ENCODE data around the gene MAST4.

MAST4 gene

DNA sequence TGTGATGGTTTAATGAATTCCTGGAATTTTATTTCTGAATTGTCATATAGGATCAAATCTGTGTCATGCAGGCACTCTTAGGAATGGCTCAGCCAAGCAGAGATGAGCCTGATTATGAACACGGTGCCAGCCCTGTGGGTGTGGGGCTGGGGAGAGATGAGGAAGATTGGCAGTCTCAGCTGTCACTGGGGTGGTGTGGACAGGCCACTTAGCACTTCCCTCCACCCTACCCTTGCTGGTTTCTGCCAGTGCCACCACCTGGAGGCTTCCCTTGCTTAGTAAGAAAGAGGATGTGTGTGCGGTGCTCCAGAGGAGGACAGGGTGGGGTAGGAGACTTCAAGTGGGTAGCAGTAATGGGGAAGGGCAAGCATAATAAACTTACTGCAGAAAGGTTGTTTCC, 373.8 kb downstream of the MAST4 start:
- no peak for DNase-seq

GRCh38 chr5:66972004-66972403, 375.8 kb downstream of the MAST4 start:
- no peak for DNase-seq

DNA sequence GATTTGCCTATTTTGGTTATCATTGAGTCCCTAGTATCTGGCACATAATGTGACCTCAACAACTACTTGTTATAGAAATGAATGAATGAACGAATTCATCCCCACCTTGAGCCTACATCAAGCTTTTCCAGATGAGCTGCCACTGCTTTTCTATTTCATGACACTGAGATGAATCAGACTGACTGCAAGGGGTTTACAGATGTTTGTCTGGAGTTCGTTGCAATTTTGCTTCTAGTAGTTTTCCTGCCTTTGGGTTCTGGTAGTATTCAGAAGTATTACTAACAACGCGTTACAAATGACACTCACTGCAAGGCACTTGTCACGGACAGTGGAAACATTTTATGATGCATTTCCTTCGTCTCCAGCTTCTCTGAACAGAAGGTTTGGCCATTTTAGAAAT, 378.1 kb downstream of the MAST4 start:
- no peak for DNase-seq

GRCh38 chr5:66976108-66976507, 379.9 kb downstream of the MAST4 start:
- no peak for DNase-seq

GRCh38 chr5:66979738-66980137, 383.5 kb downstream of the MAST4 start:
- DNase-seq, result no peak

DNA sequence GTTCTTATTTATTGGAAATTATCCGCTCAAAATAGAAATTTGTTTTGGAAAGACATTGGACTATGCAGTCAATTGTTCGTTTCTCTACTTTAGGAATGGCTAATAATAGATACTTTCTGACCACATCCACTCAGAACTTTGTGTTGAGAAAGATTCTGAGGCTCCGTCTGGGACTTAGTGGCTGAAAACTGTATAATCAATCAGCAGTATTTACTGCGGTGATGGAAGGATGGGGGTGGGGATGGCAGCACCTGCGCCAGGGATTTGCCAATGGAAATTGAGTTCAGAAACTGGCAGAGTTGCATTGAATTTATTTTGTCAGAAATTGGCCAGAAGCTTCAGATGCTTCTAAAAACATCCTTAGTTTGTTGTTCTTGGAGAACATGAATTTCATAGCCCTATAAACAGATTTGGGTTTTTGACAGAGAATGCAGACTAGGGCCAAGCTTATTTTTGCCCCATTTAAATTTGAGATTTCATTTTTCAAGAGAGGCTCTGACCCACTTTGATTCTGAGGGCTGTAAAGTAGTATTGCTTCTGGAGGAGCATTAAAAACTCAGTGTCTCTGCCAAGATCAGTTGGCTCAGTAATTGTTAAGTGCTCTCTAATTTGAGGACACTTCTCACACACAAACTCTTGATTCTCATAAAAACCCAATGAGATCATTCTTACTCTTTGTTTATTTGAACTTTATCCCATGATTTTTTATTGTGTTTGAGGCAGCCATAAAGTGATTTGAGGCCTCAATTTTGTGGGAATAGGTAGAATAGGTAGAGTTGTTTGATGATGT, 385.3 kb downstream of the MAST4 start:
- no peak for DNase-seq

DNA sequence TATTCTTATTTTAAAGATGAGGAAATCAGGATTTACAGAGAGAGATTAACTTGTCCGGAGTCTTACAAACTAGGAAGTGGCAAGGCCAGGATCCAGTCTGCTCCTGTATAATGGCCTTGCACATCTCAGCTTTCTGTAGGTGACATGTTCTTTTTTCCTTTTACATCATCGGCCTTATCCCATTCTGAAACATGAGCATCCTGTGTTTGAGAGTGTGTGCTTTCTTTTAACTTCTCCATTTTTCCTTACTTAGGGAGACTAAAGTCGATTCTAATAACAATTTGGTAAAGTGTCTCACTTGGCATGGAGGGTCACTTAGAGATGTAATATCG, 385.8 kb downstream of the MAST4 start:
- no peak for DNase-seq

DNA sequence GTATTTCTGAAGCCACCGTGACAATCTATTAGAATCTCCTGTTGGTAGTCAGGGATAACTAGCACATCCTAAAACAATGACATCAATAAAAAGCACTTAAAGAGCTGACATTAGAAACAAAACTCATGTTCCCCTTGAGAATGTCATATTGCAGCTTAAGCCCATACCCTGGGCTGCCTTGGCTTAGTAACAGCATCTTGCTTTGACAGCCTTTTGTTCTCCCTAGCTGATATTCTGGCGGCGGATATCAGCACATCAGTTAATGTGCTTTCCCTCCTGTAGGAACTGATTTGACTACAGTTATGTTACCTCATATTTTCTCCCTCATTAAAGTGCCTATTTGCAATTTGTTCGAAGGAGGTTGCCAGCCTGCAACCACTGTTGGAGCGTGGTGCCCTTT, 386.3 kb downstream of the MAST4 start:
- DNase-seq, result no peak

GRCh38 chr5:66985417-66985816, 389.2 kb downstream of the MAST4 start:
- no peak for DNase-seq

GRCh38 chr5:66986009-66986408, 389.8 kb downstream of the MAST4 start:
- DNase-seq, result no peak

- no peak for DNase-seq
Observed at GRCh38 chr5:66986534-66986933, 390.3 kb downstream of the MAST4 start.

DNA sequence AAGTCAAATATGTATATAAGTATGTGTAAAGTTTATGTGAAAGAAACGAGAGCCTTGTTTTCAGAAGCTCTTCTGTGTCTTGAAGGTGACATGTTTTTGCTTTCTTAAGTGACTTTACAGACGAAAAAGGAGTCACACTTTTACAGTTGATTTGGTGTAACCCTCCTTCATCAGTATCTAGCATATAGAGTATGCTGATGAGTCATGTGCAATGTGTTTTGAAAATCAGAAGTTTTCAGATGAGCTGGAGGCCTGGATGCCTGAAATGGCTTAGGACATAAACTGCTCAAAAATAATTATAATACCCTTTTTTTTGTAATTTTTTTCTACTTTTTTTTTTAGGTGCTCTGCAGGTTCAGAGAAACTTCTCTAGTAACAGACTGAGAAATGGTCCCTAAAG, 390.9 kb downstream of the MAST4 start:
- DNase-seq, result no peak

- DNase-seq, result no peak
Observed at GRCh38 chr5:66987540-66987939, 391.3 kb downstream of the MAST4 start.

DNA sequence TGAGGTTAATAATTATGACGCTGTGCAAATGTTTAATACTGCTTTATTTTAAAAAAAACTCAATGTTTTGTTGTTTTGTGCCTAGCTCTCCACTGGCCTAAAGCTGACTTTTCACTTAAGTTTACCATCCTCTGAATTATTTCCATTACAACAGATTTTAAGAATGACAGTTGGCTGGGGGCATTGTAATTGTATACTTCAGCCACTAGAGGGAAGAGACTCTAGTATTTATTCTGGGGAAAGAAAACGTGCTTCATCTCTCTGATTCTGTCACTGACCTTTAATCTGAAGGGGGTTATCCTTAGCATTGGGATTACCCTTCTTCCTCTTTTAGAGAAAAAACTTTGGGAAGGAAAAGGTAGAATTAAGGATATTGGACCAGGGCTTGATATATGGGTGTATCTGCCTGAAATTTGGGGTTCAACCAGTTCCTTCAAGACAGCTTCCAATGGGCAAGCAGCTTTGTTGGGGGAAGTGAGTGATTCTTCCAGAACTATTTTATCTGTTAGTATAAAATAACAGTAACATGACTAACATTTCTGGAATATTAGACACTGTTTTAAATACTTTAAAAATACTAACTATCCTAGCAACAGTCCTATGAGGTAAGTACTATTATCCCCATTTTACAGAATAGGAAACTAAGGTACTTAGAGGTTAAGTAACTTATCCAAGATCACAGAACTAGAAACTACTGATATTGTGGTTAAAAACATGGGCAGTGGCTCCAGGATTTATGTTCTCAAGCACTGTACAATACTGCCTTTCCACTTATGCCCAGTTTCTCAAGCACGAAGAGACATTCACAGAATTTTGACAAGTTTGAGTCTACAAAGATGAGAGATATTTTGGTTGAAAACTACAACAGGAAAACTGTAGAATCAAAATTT, 392.0 kb downstream of the MAST4 start:
- DNase-seq, result peak; percentile 22

DNA sequence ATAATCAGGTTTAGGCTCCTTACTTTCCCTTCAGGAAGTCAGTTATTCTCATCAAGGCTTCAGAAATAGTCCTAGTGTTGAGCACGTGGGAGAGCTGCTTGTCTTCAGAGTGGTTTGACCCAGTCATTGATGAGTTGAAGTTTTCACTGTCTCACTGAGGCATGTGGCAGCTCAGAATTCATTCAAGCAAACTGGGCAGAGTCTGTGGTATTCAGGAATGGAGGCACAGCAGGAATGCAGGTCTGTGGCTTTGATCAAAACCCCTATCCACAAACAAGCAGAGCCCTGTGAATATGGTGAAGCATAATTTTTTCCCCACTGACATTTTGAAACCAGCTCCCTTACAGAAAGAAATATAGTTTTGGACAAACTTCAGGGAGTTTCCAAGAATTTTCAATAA, 393.1 kb downstream of the MAST4 start:
- DNase-seq, result no peak

GRCh38 chr5:66989781-66990180, 393.6 kb downstream of the MAST4 start:
- DNase-seq, result no peak

- DNase-seq, result no peak
Observed at GRCh38 chr5:66991746-66992145, 395.6 kb downstream of the MAST4 start.

DNA sequence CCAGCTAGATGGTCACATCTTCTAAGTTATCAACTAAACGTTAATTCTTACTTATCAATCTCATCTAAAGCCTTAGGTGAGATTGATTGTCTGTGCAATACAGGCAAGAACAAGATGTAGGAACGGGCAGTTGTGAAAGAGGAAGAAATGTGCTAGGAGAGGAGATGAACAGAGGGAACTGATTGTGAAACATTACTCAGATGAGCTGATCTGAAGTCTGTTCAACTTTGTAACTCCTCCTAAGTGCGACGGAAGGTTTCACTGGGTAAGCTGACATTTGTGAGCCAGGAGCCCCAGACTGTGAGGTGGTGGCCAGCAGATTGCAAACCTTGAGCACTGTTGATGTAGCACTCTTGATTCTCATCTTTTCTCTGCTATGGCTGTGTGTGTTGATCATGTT, 396.4 kb downstream of the MAST4 start:
- DNase-seq, result no peak

GRCh38 chr5:66993448-66993847, 397.3 kb downstream of the MAST4 start:
- no peak for DNase-seq

DNA sequence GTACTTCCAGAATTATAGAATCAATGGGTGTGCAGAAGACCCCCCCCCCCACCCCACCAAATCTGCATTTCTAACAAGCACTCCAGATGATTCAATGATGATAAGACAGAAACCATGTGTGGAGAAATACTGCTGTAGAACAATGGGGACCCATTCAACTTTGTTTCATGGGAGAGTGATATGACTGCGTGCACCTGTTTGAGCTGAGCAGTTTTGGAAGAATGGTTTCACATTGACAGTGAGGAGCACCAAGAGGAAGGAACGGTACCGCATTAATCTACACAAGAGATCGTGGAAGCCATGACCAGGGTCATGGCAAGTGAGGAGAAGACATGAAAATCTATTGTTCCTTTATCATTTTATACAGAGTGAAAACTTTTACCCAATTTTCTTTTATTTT, 397.7 kb downstream of the MAST4 start:
- DNase-seq, result no peak

- DNase-seq, result no peak
Observed at GRCh38 chr5:66994790-66995189, 398.6 kb downstream of the MAST4 start.

DNA sequence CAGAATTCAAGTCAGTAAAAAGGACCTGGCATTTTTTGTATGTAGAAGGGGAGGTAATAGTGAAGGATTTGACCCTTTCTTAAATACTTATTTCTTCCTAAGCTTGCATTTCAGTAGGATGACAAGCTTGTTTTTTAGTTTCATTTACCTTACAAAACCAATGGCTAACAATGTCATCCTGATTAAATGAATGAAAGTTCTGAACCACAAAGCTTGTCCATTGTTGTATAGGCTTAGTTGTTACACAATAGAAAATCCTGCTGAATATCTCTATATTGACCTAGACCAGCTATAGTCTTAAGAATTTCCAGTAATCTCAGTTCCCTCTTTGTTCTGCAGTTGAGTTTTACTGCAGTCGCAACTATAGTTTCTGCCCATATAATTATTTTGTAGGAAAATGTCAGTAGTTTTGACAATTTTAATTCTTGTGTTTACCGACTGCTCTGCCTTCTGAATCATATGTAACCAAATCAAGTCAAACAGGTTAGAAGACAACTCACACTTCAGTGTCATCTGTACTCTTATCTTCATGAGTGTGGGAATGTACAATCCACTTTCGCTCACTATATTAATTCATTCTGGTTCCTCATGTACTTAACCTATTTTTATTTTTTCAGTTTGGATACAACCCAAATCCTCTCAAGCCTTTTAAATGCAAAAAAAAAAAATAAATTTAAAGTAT, 404.7 kb downstream of the MAST4 start:
- DNase-seq, result no peak

DNA sequence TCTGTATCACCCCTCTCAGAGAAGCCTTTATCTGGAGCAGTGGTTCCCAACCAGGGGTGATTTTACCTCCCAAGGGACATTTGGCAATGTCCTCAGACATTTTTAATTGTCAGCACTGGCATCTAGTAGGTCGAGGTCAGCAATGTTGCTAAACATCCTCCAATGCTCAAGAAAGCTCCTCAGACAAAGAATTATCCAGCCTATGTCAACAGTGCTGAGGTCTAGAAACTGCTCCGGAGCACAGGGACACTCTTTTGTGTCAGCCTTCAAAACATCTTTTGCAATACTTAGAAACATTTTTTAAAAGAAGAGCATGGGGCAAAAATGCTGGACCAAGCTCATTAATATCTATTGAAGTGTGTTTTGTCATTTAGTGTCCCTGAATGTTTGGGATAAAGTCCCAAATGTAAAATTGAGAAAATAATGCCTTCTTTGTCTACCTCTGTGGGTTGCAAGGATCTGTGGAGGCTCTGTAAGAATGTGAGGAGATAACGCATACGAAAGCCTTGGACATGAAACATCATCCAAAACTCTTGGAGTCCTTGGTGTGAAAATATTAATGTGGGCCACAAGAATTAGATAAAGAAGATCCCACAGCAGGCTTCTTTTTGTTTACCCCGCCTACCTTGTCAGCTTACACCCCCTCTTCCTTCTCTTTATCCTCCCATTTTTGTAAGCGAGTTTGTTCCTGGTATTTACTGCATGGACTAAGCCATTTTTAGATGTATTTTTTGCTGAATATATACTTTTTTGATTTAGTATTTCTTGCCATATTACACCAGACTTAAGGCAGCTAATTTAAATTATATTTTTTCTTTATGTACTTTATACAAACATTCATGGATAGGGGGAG, 406.9 kb downstream of the MAST4 start:
- DNase-seq, result no peak

All from NCI-H2171 treated with DMSO at 0.1 percent for 48 hours (cell line).